IPS-20b (cell line): ENCODE data around the gene PLAC9.

Source experiments
- H3K27ac ChIP-seq: one replicate; pipeline ENCODE4 v1.5.1; 2013; ENCODE audit warnings: low read length
- H3K27me3 ChIP-seq: 2 replicates; pipeline ENCODE4 v1.6.1; 2013; ENCODE audit warnings: mild to moderate bottlenecking, low read length, inconsistent platforms; ENCODE audit not compliant: insufficient read depth
- H3K36me3 ChIP-seq: 2 replicates; pipeline ENCODE4 v1.6.1; 2013; ENCODE audit warnings: low read depth, mild to moderate bottlenecking, inconsistent platforms, low read length, moderate library complexity; ENCODE audit not compliant: insufficient read depth
- H3K4me1 ChIP-seq: 2 replicates; pipeline ENCODE4 v1.6.1; 2013; ENCODE audit warnings: mild to moderate bottlenecking, control low read depth, inconsistent platforms, low read length, moderate library complexity; ENCODE audit not compliant: insufficient read depth
- H3K4me3 ChIP-seq: 2 replicates; pipeline ENCODE4 v1.5.1; 2013; ENCODE audit warnings: mild to moderate bottlenecking, low read length, inconsistent platforms
- H3K9ac ChIP-seq: 2 replicates; pipeline ENCODE4 v1.6.1; 2013; ENCODE audit warnings: low read depth, mild to moderate bottlenecking, inconsistent platforms, low read length, moderate library complexity
- H3K9me3 ChIP-seq: 2 replicates; pipeline ENCODE4 v1.6.1; 2013; ENCODE audit warnings: mild to moderate bottlenecking, low read depth, low read length, inconsistent platforms; ENCODE audit not compliant: insufficient read depth

Gene PLAC9

DNA sequence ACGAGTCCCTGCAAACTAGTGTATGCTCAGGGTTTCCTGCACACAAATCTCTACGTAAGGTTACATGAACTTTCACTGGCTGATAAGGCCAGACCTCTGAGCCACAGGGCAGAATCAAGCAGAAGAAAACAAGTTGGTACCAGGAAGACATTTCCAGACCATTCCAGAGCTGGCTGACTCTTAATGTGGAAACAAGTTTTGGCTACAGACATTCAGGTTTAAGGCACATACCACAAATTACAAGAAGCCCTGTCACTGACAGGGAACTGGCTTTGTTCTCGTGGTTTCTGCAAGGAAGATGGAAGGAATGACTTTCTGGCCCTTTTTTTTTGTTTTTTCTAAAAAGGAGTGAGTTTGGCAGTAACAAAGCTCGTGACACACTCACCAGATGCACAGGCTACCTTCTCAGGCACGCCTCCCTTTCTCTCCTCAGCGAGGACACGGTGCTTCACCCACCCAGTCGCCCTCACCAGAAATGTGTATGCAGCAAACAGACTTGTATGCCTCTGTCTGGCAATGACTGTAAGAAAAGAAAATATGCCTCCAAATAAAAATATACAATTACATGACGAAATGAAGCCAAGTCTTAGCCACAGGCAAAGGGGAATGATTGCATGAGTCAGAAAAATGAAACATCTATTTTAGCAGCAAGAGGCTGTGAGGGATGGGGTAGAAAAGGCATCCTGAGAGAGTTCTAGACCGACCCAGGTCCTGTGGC is 22.6 kb downstream of the PLAC9 start:
- no peak overlapping the region for H3K4me3 ChIP-seq
- H3K27ac ChIP-seq: no peak overlapping the region
- no peaks in the 10 kb centered on the region for H3K4me1 ChIP-seq
- no peaks in the 10 kb centered on the region for H3K27me3 ChIP-seq
- H3K9ac ChIP-seq: no peak overlapping the region
- H3K9me3 ChIP-seq: no peaks in the 10 kb centered on the region
- peaks cover 31% of the 10 kb centered on the region for H3K36me3 ChIP-seq

DNA sequence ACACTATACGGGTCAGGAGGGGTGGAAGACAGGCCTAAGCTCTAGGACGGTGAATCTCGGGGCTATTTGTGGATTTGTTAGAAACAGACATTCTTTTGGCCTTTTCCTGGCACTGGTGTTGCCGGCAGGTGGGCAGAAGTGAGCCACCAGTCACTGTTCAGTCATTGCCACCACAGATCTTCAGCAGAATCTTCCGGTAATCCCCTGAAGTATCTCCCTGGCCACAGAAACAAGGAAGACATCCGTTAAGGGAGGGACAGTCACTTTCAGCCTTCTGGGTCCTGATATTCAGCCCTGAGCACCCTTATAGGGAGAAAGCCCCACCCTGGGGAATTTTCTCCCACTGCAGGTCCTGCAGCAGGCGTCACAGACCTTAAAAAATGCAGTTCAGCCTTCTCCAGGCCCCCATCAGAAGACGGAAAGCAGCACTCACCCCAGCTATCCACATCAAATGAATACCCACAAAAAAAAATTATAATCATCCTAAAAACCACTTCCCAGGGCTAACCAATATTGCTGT is 23.2 kb downstream of the PLAC9 start:
- Histone ChIP-seq H3K36me3 (peaks cover 31% of the 10 kb centered on the region), H3K27me3 (no peaks in the 10 kb centered on the region), H3K4me3 (no peak overlapping the region), H3K9ac (no peak overlapping the region), H3K9me3 (no peaks in the 10 kb centered on the region), H3K4me1 (no peaks in the 10 kb centered on the region), H3K27ac (no peak overlapping the region)

DNA sequence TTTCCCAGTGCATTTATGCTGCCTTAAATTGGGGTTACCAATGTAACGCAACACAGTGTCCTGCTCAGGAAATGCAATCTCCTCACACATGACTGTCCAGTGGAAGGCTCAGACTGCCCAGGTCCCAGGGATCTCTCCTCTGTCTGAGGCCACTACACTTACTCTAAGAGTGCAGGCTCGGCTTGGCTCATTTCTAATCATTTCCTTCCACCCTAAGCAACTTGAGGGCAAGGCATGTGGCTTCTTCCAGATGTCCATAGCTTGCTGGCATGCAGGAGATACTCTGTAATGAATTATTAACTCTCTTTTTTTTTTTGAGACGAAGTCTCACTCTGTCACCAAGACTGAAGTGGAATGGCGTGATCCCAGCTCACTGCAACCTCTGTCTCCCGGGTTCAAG is 23.7 kb downstream of the PLAC9 start:
- H3K4me3 ChIP-seq: no peak overlapping the region
- H3K9ac ChIP-seq: no peak overlapping the region
- H3K4me1 ChIP-seq: peaks cover 3% of the 10 kb centered on the region; the same call in 1 of the 2 replicates
- no peak overlapping the region for H3K27ac ChIP-seq
- no peaks in the 10 kb centered on the region for H3K27me3 ChIP-seq
- peaks cover 31% of the 10 kb centered on the region for H3K36me3 ChIP-seq
- no peaks in the 10 kb centered on the region for H3K9me3 ChIP-seq

DNA sequence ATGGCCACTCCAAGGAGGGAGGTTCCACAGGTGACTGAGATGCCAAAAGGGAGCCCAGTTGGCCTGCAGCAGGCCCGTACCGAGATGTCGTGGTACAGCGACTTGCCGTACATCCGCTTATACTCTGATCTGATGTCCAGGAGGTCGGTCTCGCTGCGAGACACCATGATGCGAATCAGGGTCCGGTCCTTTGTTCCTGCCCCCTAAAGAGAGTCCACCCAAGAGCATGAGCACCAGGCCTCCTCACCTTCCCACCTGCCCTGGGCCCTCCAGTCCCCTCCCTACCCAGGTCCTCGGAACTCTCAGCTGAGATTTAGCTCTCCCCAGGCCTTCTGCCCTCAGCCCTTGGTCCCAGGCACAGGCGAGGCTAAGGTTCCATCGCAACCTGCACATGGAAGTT is 25.0 kb downstream of the PLAC9 start:
- Histone ChIP-seq H3K9me3 (no peaks in the 10 kb centered on the region), H3K27ac (no peak overlapping the region), H3K9ac (no peak overlapping the region), H3K4me3 (no peak overlapping the region), H3K4me1 (peaks cover 11% of the 10 kb centered on the region; the same call in 1 of the 2 replicates), H3K36me3 (peaks cover 31% of the 10 kb centered on the region), H3K27me3 (no peaks in the 10 kb centered on the region)

DNA sequence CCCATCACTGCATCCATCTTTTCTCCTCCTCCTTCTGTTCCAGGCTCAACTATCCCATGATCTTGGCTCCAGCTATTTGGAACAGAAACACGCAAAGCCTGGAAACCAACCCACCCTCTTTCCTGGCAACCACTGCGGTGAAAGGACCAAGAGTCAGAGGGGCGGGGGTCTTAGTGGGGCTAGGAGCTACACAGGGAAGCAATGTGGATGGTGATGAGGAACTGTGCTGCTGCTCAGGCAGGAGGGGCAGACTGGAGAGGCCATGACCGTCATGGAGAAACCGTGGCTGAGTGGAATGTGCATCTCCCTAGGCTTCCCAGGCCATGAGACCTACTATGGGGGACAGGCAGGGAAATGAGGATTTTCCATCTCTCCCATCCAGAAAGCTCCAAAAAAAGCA is 25.6 kb downstream of the PLAC9 start:
- no peak overlapping the region for H3K4me3 ChIP-seq
- H3K27ac ChIP-seq: no peak overlapping the region
- no peaks in the 10 kb centered on the region for H3K9me3 ChIP-seq
- H3K36me3 ChIP-seq: peaks cover 34% of the 10 kb centered on the region
- no peak overlapping the region for H3K9ac ChIP-seq
- no peaks in the 10 kb centered on the region for H3K27me3 ChIP-seq
- H3K4me1 ChIP-seq: peaks cover 11% of the 10 kb centered on the region; the same call in 1 of the 2 replicates

DNA sequence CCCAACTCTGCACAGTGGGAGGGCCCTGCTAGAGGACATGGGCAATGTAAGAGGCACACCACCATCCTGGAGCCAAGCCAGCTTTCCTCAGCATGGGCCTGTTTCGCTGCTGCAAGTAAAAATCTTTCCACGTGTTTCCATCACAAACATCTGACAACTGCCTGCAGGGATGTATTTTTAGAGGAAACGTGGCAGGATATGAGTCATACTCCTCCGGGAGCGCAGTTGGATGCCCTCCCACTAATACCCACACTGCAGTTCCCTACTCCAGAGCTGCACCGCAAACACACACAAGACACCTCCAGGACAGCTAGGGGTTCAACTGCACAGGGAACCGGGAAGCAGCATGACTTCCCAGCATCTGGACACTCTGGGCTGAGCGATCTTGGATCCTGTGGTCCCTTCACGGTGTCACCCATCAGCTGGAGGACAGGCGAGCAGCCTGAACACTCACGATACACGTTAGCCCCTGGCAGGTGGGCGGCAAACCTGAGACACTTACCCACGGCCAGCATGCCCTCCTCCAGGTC is 26.1 kb downstream of the PLAC9 start:
- H3K9ac ChIP-seq: no peak overlapping the region
- H3K36me3 ChIP-seq: peaks cover 34% of the 10 kb centered on the region
- H3K4me3 ChIP-seq: no peak overlapping the region
- no peaks in the 10 kb centered on the region for H3K9me3 ChIP-seq
- no peaks in the 10 kb centered on the region for H3K27me3 ChIP-seq
- H3K4me1 ChIP-seq: peaks cover 11% of the 10 kb centered on the region; the same call in 1 of the 2 replicates
- H3K27ac ChIP-seq: no peak overlapping the region

DNA sequence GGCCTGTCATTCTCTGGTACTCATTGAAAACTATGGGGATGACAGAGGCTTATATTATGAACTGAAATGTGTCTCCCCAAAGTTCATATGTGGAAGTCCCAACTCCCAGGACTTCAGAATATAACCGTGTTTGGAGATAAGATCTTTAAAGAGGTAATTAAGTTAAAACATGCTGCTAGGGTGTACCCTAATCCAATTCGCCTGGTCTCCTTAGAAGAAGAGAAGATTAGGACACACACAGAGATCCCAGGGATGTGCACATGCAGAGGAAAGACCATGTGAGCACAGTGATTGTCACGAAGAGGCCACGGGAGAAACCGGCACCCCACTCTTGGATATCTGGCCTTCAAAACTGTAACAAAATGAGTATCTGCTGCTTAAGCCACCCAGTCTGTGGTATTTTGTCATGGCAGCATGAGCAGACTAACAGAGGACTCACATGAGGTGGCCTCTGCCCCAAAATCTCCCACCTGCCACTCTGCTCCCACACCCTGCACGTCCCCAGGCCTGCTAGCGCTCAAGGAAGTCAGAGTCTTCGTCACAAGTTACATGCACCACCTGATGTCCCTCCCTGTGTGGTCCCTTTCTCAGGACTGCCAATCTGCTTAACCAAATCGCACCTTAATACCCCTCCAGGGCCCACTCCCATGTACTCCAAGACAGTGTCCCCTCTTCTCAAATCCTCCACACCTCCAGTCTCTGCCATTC is 26.8 kb downstream of the PLAC9 start:
- H3K27ac ChIP-seq: no peak overlapping the region
- H3K9ac ChIP-seq: no peak overlapping the region
- H3K4me3 ChIP-seq: no peak overlapping the region
- H3K27me3 ChIP-seq: no peaks in the 10 kb centered on the region
- H3K4me1 ChIP-seq: peaks cover 11% of the 10 kb centered on the region; the same call in 1 of the 2 replicates
- H3K36me3 ChIP-seq: peaks cover 34% of the 10 kb centered on the region
- no peaks in the 10 kb centered on the region for H3K9me3 ChIP-seq

DNA sequence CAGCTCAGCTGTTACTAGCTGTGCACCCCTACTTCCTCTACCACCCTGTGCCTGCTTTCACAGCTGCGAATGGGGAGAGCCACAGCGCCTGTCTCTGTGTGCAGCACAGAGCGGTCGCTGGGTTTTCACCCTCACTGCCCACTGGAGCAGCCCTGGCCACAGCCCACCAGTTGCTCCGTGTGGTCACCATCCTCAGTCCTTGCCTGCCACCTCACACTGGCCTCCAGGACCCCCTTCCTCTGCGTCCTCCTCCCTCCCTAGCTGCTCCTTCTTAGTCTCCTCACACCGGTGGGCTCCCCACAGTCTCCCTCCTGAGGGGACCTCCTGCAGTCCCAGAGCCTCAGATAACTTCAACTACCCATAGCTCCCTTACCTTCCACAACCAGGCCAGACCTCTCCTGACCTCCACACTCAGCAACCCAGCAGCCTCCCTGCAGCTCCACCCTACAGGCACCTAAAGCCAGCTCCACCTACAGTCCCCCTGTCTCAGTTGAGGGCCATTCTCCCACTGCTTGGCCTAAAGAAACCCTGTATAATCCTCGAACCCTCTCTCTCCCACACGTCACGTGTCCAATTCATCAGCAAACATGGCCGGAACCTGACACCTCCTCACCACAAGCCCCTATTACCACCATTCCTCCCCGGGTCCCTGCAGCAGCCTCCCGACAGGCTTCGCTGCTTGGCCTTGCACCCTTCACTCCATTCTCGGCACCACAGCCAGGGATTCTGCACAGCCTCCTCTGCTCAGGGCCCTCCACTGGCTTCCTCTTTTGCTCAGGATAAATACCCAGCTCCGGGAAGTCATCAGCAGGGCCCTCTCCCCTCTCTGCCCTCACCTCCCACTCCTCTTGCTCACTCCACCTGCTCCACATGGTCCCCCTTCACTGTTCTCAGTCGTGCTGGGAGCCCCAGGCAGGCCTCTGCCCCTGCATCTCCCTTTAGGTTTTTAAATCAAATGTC is 28.1 kb downstream of the PLAC9 start:
- peaks cover 11% of the 10 kb centered on the region; the same call in 1 of the 2 replicates for H3K4me1 ChIP-seq
- H3K27ac ChIP-seq: no peak overlapping the region
- no peak overlapping the region for H3K4me3 ChIP-seq
- peaks cover 23% of the 10 kb centered on the region for H3K36me3 ChIP-seq
- H3K27me3 ChIP-seq: no peaks in the 10 kb centered on the region
- H3K9ac ChIP-seq: no peak overlapping the region; the same call in 1 of the 2 replicates
- H3K9me3 ChIP-seq: no peaks in the 10 kb centered on the region

DNA sequence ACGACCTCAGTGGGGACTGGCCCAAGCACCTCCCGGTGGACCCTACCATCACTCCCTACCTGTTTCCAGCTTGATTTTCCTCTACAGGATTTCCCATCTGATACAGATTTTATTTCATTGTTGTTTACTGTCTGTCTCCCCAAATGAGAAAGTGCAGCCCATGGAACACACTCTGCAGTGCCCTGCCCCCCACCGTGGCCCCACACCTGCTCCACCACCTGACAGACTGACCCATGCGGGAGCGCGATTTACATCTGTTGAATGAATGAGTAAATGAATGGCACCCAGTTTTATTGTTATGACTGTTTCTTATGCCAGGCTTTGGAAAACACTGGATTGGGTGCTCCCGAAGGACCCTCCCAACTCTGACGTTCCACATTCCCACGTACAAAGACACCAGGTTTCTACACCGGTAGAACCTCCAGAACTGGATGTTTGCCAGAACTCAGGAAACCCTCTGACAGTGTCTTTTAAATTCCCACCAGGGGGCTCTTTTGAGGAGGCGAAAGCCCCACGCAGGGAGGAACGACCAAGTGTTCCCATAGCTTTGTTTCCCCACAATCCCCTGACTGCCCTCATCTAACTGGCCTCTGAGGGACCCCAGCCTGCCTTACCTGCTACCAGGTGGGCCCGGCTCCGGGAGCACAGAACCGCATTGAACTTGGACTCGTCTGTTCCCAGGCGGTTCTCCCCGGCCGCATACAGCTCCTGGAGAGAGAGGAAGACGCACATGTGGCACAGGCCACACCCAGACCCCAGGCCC is 29.0 kb downstream of the PLAC9 start:
- Histone ChIP-seq H3K9me3 (no peaks in the 10 kb centered on the region), H3K9ac (no peak overlapping the region), H3K4me3 (no peak overlapping the region), H3K36me3 (peaks cover 23% of the 10 kb centered on the region), H3K27ac (peak overlapping the region; percentile 55), H3K4me1 (peaks cover 11% of the 10 kb centered on the region; the same call in 1 of the 2 replicates), H3K27me3 (no peaks in the 10 kb centered on the region)

DNA sequence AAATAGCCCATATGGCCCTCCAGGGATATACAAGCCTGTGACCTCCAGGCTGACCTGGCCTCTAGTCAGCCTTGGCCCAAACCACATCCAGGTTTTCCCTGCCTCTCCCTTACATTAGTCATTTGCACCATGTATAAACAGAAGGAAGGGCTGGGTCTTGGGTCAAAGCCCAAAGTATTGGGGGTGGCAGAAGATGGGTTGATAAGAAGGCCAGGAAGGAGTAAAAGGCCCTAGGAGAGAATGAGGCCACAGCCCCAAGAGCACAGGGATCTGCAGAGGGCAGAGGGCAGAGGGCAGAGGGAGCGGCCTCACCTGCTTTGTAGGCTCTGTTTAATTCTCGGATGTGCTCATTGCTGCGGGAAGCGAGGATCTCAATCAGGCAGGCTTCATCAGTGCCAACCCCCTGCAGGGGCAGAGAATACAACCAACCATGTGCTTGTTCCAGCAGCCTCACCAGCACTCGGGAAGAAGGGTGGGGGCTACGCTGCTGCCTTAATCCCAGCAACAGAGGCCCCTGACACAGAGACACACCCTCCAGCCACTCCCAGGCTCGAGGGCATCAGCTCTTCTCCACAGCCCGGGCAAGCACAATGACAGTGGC is 31.3 kb downstream of the PLAC9 start:
- H3K4me1 ChIP-seq: peaks cover 11% of the 10 kb centered on the region; the same call in 1 of the 2 replicates
- no peaks in the 10 kb centered on the region for H3K9me3 ChIP-seq
- no peak overlapping the region for H3K4me3 ChIP-seq
- peaks cover 6% of the 10 kb centered on the region; the same call in 1 of the 2 replicates for H3K36me3 ChIP-seq
- no peaks in the 10 kb centered on the region for H3K27me3 ChIP-seq
- no peak overlapping the region for H3K27ac ChIP-seq
- H3K9ac ChIP-seq: no peak overlapping the region
